HCT116 (cell line): ENCODE measurements around the gene GRIK1. TPM values are rescaled to one million over a fixed set of nuclear protein-coding genes. Genes with fewer than 3 reads are reported as not detected.

Source experiments
- ATAC-seq: fragments of 200-7000 bp; cut with Tn5 transposase; 2 replicates; pipeline ENCODE4 v1.9.1; 2020; ENCODE audit warnings: mild to moderate bottlenecking, moderate library complexity
- BruUV-seq: library from RNA; stranded (reverse); fragments of 400-500 nt; replicated peaks from 2 replicates; lab custom pipeline; 2021; lab: Mats Ljungman, UMichigan
- CTCF ChIA-PET: fragments of 300-600 bp; sonication (Branson Sonifier 250); formaldehyde crosslinking; loops from one replicate; lab custom pipeline; 2021; ENCODE audit warnings: antibody characterized with exemption; lab: Charles Lee
- POLR2A ChIA-PET: fragments of 300-600, 350-600 bp; sonication (Branson Sonifier 250); formaldehyde crosslinking; loops from one replicate; lab custom pipeline; 2021; ENCODE audit warnings: antibody characterized with exemption; lab: Charles Lee
- RAD21 ChIA-PET, 2 experiments: fragments of 300-600 bp; sonication (Branson Sonifier 250); formaldehyde crosslinking; loops; one replicate each; lab custom pipeline; 2023; ENCODE audit warnings: low total read pairs in 2 of 2; ENCODE audit not compliant: uncharacterized antibody in 2 of 2, unreplicated experiment in 2 of 2, low non-redundant PET in 1 of 2; lab: Charles Lee
- DNase-seq: peaks from one replicate; pipeline ENCODE4 v3.0.0-alpha.2; 2010; ENCODE audit warnings: low read depth, low spot score
- H2AFZ ChIP-seq: fragments of 200-600 bp; shearing (Covaris generic), sonication (generic); 2 replicates; pipeline ENCODE4 v1.6.1; 2017; ENCODE audit warnings: low read depth, mixed run types, mixed read lengths, antibody characterized with exemption, low read length; ENCODE audit not compliant: poor library complexity, severe bottlenecking
- H3K27ac ChIP-seq: 2 replicates; pipeline ENCODE4 v1.5.1; 2012; ENCODE audit warnings: low read depth, low read length
- H3K27me3 ChIP-seq: fragments of 200-600 bp; sonication (generic); 2 replicates; pipeline ENCODE4 v1.6.1; 2016; ENCODE audit warnings: mixed run types, low read length, mixed read lengths; ENCODE audit not compliant: insufficient read depth
- H3K36me3 ChIP-seq, 2 experiments: fragments of 200-500 bp in 1 of 2; fragments of 200-600 bp in 1 of 2; sonication (Bioruptor generic) in 1 of 2; sonication (generic) in 1 of 2; 2 replicates each; pipeline versions ENCODE4 v1.5.1 to v1.6.1; 2014 to 2016; ENCODE audit warnings: low read length in 2 of 2, inconsistent platforms in 1 of 2, mixed read lengths in 1 of 2, mixed run types in 1 of 2; ENCODE audit not compliant: insufficient read depth in 2 of 2, control insufficient read depth in 1 of 2
- H3K4me1 ChIP-seq, 2 experiments: fragments of 200-600 bp in 1 of 2; sonication (generic) in 1 of 2; 2 replicates each; pipeline versions ENCODE4 v1.5.1 to v1.6.1; 2012 to 2017; ENCODE audit warnings: low read length in 2 of 2, inconsistent platforms in 1 of 2, mild to moderate bottlenecking in 1 of 2, mixed read lengths in 1 of 2, mixed run types in 1 of 2, moderate library complexity in 1 of 2; ENCODE audit not compliant: insufficient read depth in 2 of 2, control insufficient read depth in 1 of 2
- H3K4me2 ChIP-seq: fragments of 200-600 bp; sonication (generic); 2 replicates; pipeline ENCODE4 v1.6.1; 2017; ENCODE audit warnings: mixed run types, low read length, mixed read lengths
- H3K4me3 ChIP-seq, 2 experiments: fragments of 200-600 bp in 1 of 2; sonication (generic) in 1 of 2; replicated peaks in 1 of 2; 2 replicates each; pipeline ENCODE4 v1.5.1; 2011 to 2016; ENCODE audit warnings: low read length in 2 of 2, control low read depth in 1 of 2, low read depth in 1 of 2, mild to moderate bottlenecking in 1 of 2, mixed read lengths in 1 of 2, mixed run types in 1 of 2
- H3K79me2 ChIP-seq: fragments of 200-600 bp; sonication (generic); 2 replicates; pipeline ENCODE4 v1.6.1; 2017; ENCODE audit warnings: mild to moderate bottlenecking, mixed run types, low read length, moderate library complexity, mixed read lengths; ENCODE audit not compliant: insufficient read depth
- H3K9ac ChIP-seq: fragments of 200-600 bp; sonication (generic); 2 replicates; pipeline ENCODE4 v1.6.1; 2016; ENCODE audit warnings: low read length, mixed read lengths
- H3K9me2 ChIP-seq: fragments of 200-600 bp; sonication (generic), shearing (Covaris generic); 2 replicates; pipeline ENCODE4 v1.6.1; 2017; ENCODE audit warnings: mixed run types, mild to moderate bottlenecking, moderate library complexity; ENCODE audit not compliant: insufficient read depth
- H3K9me3 ChIP-seq, 2 experiments: fragments of 200-500 bp in 1 of 2; fragments of 200-600 bp in 1 of 2; sonication (Bioruptor generic) in 1 of 2; sonication (generic) in 1 of 2; 2 replicates each; pipeline ENCODE4 v1.6.1; 2014 to 2017; ENCODE audit warnings: low read length in 2 of 2, mixed read lengths in 2 of 2, inconsistent platforms in 1 of 2, low read depth in 1 of 2, mild to moderate bottlenecking in 1 of 2, mixed run types in 1 of 2, moderate library complexity in 1 of 2; ENCODE audit not compliant: control insufficient read depth in 1 of 2, insufficient read depth in 1 of 2
- H4K20me1 ChIP-seq: fragments of 200-600 bp; sonication (generic), shearing (Covaris generic); 2 replicates; pipeline ENCODE4 v1.6.1; 2017; ENCODE audit warnings: mixed run types, mild to moderate bottlenecking, moderate library complexity; ENCODE audit not compliant: insufficient read depth
- RAD21 ChIP-seq: IDR thresholded peaks from 2 replicates; pipeline ENCODE4 v1.6.1; 2012; ENCODE audit warnings: low read depth, mild to moderate bottlenecking
- YY1 ChIP-seq: IDR thresholded peaks from 2 replicates; pipeline ENCODE4 v1.6.1; 2011; ENCODE audit warnings: low read length, low read depth, moderate library complexity, mild to moderate bottlenecking; ENCODE audit not compliant: insufficient replicate concordance; ENCODE audit errors: extremely low read depth
- ZNF274 ChIP-seq: fragments of 200-500 bp; sonication (Bioruptor generic); IDR thresholded peaks from 2 replicates; pipeline ENCODE4 v1.6.1; 2014; ENCODE audit warnings: mild to moderate bottlenecking, low read depth, low read length, inconsistent platforms
- intact Hi-C: fragments of 100-400 bp; cut with micrococcal nuclease; formaldehyde crosslinking; loops from 2 replicates; pipeline ENCODE4 v1.10.0; 2022
- total RNA-seq: library from RNA; stranded (reverse); gene quantifications from one replicate; pipeline ENCODE4 v1.2.1, GENCODE V29; 2021; ENCODE audit not compliant: unreplicated experiment
- TF ChIP-seq, protein P1 (sequence below): IDR thresholded peaks from 2 replicates; pipeline ENCODE4 v1.6.1; 2012

Gene GRIK1
- total RNA-seq, 1 experiment from 2014 or later: not detected

DNA sequence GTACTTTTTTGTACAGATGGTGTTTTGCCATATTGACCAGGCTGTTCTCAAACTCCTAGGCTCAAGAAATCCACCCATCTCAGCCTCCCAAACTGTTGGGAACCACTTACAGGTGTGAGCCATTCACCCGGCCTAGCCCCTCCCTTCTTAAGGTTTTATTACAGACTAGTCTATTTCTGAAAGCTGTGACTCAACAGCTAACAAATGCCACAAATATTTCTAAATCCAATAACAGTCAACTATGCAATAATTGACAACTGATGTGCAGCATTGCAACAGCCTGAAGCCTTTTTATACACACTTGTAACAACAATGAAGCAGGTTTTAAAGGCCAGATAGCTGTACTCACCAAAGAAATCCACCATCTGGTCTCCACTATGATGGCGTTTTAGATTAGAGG is 51.4 kb downstream of the GRIK1 start:
- no TSS peak for BruUV-seq
- Histone ChIP-seq H3K36me3 (no peaks in the 10 kb centered on the region), H3K4me1 (no peaks in the 10 kb centered on the region), H3K4me3 (no peak overlapping the region), H2AFZ (no peak overlapping the region), H4K20me1 (no peaks in the 10 kb centered on the region; the same call in 1 of the 2 replicates), H3K27me3 (no peaks in the 10 kb centered on the region), H3K9ac (no peak overlapping the region), H3K9me2 (no peaks in the 10 kb centered on the region), H3K79me2 (no peaks in the 10 kb centered on the region), H3K9me3 (peaks cover 4 to 35% of the 10 kb centered on the region in 2 experiments; a peak in 2 of 4 replicates), H3K27ac (no peak overlapping the region), H3K4me2 (no peak overlapping the region)
- RAD21 ChIA-PET: no interaction called here
- intact Hi-C loops: no loop called here
- CTCF ChIA-PET: no interaction called here
- ATAC-seq (no peak), DNase-seq (no peak)
- TF ChIP-seq, protein P1, sequence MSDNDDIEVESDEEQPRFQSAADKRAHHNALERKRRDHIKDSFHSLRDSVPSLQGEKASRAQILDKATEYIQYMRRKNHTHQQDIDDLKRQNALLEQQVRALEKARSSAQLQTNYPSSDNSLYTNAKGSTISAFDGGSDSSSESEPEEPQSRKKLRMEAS: no peak
- TF ChIP-seq RAD21: no peak
- POLR2A ChIA-PET: no interaction called here

DNA sequence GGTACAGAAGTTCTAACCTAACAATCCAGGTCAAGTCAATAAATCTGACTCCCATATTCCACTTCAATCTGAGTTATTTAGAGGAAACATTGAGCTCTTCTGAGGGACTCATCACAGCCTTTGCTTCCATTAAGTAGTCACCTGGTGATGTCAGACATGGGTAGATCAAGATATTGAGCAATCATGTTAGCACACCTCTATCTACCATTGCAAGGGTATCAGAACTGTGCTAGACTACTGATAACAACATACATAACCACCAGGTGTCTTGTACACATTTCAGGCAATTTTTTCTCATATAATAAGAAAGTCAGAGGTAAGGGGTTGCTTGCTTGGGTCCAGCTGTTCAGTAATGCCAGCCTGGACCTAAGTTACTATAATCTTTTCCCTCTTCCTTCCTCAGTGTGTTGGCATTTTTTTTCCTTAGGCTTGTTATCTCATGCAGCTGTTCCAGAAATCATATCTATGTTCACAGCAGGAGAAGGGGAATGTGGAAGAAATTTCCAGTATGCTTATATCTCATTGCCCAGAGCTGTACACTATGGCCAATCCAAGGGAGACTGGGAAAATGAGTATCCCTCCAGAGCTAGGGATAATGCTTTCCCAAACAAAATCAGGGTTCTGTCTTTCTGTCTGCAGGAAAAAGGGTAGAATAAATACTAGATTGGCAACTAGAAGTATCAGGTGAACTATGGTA is 52.3 kb downstream of the GRIK1 start:
- Histone ChIP-seq H3K4me1 (no peaks in the 10 kb centered on the region), H3K27ac (no peak overlapping the region), H4K20me1 (no peaks in the 10 kb centered on the region; the same call in 1 of the 2 replicates), H3K9ac (no peak overlapping the region), H3K36me3 (no peaks in the 10 kb centered on the region), H3K4me2 (no peak overlapping the region), H3K9me3 (peaks cover 4 to 43% of the 10 kb centered on the region in 2 experiments; a peak in 2 of 4 replicates), H3K79me2 (no peaks in the 10 kb centered on the region), H3K4me3 (no peak overlapping the region), H3K27me3 (no peaks in the 10 kb centered on the region), H2AFZ (no peak overlapping the region), H3K9me2 (no peaks in the 10 kb centered on the region)
- DNase-seq: no peak
- TF ChIP-seq YY1: no peak
- no peak for TF ChIP-seq ZNF274
- RAD21 ChIA-PET: no interaction called here
- POLR2A ChIA-PET: no interaction called here
- BruUV-seq: no TSS peak
- intact Hi-C loops: no loop called here
- CTCF ChIA-PET: no interaction called here
- ATAC-seq: no peak
